HL-60 (cell line): ENCODE measurements around the gene FANCC.

ENCODE experiments used
- DNase-seq, 2 experiments: peaks; one replicate each; pipeline ENCODE4 v3.0.0-alpha.2; 2010 to 2020; ENCODE audit warnings: low read depth in 1 of 2, low spot score in 1 of 2
- H3K27ac ChIP-seq: fragments of 250-450 bp; sonication (Bioruptor Pico); replicated peaks from 2 replicates; pipeline ENCODE4 v1.5.1; 2020; ENCODE audit warnings: mild to moderate bottlenecking, moderate library complexity
- H3K27me3 ChIP-seq: fragments of 250-450 bp; sonication (Bioruptor Pico); 2 replicates; pipeline ENCODE4 v1.5.1; 2021; ENCODE audit warnings: mild to moderate bottlenecking, moderate library complexity; ENCODE audit not compliant: insufficient read depth, poor library complexity, severe bottlenecking
- H3K4me3 ChIP-seq: replicated peaks from 2 replicates; pipeline ENCODE4 v1.5.1; 2011; ENCODE audit warnings: mild to moderate bottlenecking, control low read depth, low read length; ENCODE audit not compliant: insufficient read depth
- GABPA ChIP-seq: IDR thresholded peaks from 2 replicates; pipeline ENCODE4 v1.6.1; 2012; ENCODE audit warnings: low read depth
- POLR2AphosphoS5 ChIP-seq: IDR thresholded peaks from 2 replicates; pipeline ENCODE4 v1.6.1; 2012; ENCODE audit warnings: low read depth
- SPI1 ChIP-seq: IDR thresholded peaks from 2 replicates; pipeline ENCODE4 v1.6.1; 2012; ENCODE audit warnings: low read depth, mild to moderate bottlenecking, borderline replicate concordance
- TF ChIP-seq, protein P1 (sequence below): IDR thresholded peaks from one replicate; pipeline ENCODE4 v1.5.1; 2011; ENCODE audit warnings: low read length, control low read depth, inconsistent platforms; ENCODE audit not compliant: insufficient read depth
- TF ChIP-seq, protein P2 (sequence below): IDR thresholded peaks from 2 replicates; pipeline ENCODE4 v1.6.1; 2012; ENCODE audit warnings: low read depth; ENCODE audit not compliant: insufficient replicate concordance

FANCC gene

DNA sequence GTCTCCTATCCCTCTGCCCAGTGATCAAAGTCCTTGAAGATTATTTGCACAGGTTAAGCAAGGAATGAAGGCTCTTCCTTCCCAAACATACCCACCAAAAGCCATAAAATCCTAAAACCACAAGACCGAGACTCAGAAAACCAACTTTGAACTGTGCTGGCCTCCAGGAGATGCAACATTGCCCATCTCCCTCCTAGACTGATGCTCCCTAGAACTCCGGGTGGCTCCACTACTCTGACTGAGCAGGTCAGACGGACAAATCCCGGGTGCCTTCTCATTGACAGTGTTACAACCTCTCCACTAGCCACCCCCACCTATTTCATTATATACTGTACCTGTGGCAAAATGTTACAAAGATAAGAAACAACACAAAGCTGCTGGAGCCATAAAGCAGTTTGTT, 110.1 kb downstream of the FANCC start:
- Histone ChIP-seq H3K27me3 (no peaks in the 10 kb centered on the region), H3K27ac (no peak overlapping the region), H3K4me3 (no peak overlapping the region)
- DNase-seq = no peak
- TF ChIP-seq, protein P1, sequence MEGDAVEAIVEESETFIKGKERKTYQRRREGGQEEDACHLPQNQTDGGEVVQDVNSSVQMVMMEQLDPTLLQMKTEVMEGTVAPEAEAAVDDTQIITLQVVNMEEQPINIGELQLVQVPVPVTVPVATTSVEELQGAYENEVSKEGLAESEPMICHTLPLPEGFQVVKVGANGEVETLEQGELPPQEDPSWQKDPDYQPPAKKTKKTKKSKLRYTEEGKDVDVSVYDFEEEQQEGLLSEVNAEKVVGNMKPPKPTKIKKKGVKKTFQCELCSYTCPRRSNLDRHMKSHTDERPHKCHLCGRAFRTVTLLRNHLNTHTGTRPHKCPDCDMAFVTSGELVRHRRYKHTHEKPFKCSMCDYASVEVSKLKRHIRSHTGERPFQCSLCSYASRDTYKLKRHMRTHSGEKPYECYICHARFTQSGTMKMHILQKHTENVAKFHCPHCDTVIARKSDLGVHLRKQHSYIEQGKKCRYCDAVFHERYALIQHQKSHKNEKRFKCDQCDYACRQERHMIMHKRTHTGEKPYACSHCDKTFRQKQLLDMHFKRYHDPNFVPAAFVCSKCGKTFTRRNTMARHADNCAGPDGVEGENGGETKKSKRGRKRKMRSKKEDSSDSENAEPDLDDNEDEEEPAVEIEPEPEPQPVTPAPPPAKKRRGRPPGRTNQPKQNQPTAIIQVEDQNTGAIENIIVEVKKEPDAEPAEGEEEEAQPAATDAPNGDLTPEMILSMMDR = no peak
- TF ChIP-seq SPI1 = no peak
- no peak for TF ChIP-seq GABPA
- no peak for TF ChIP-seq POLR2AphosphoS5
- TF ChIP-seq, protein P2, sequence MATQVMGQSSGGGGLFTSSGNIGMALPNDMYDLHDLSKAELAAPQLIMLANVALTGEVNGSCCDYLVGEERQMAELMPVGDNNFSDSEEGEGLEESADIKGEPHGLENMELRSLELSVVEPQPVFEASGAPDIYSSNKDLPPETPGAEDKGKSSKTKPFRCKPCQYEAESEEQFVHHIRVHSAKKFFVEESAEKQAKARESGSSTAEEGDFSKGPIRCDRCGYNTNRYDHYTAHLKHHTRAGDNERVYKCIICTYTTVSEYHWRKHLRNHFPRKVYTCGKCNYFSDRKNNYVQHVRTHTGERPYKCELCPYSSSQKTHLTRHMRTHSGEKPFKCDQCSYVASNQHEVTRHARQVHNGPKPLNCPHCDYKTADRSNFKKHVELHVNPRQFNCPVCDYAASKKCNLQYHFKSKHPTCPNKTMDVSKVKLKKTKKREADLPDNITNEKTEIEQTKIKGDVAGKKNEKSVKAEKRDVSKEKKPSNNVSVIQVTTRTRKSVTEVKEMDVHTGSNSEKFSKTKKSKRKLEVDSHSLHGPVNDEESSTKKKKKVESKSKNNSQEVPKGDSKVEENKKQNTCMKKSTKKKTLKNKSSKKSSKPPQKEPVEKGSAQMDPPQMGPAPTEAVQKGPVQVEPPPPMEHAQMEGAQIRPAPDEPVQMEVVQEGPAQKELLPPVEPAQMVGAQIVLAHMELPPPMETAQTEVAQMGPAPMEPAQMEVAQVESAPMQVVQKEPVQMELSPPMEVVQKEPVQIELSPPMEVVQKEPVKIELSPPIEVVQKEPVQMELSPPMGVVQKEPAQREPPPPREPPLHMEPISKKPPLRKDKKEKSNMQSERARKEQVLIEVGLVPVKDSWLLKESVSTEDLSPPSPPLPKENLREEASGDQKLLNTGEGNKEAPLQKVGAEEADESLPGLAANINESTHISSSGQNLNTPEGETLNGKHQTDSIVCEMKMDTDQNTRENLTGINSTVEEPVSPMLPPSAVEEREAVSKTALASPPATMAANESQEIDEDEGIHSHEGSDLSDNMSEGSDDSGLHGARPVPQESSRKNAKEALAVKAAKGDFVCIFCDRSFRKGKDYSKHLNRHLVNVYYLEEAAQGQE = no peak

DNA sequence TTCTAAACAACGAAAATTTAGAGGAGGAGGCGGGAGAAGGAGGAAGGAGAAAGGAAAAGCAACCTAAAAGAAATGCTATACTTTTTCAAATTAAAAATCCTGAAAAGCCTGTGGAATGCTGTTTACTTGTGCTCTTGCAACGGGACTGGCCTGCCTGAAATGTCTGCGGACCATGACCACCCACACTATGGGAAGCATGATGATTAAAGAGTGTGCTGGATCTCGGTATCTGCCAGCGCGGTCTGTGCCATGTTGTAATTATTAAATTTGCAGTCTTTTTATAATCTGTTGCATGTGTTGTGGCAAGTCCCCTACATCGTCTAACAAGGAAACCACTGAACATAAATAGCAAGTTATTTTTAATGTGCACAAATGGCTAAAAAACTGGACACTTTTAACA, 111.4 kb downstream of the FANCC start:
- no peak overlapping the region for H3K27ac ChIP-seq
- TF ChIP-seq, protein P2 = no peak
- TF ChIP-seq, protein P1 = no peak
- TF ChIP-seq SPI1 = no peak
- TF ChIP-seq GABPA = no peak
- no peak for TF ChIP-seq POLR2AphosphoS5

DNA sequence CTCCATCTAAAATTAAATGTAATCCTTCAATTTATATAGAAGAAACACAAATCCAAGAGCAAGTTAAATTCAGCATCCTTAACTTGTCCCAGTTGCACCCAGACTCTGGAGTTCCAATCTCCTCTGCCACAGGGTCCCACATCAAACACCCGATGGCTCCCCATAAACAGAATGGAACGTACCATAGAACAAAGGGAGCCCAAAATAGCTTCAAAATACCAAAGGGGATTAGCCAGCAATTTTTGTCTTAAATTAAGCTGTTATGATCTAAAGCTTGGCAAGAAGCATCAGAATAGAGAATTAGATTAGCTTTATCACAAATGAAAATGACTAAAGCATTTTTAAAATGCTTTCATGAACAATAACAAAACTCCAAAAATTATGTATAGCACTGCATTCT, 112.8 kb downstream of the FANCC start:
- DNase-seq = no peak
- no peak for TF ChIP-seq SPI1
- TF ChIP-seq POLR2AphosphoS5 = no peak
- no peak for TF ChIP-seq GABPA
- TF ChIP-seq, protein P1 = no peak
- TF ChIP-seq, protein P2 = no peak
- Histone ChIP-seq H3K27ac (no peak overlapping the region), H3K4me3 (no peak overlapping the region), H3K27me3 (no peaks in the 10 kb centered on the region)

More for the DNA sequence above, 111.4 kb downstream of the FANCC start:
- H3K4me3 ChIP-seq = no peak overlapping the region
- H3K27me3 ChIP-seq = no peaks in the 10 kb centered on the region
- no peak for DNase-seq
